HPDE6-E6E7 (cell line): Measurements from ENCODE around the gene DUSP14.

Source experiments
- DNase-seq: peaks from one replicate; pipeline ENCODE4 v3.0.0; 2011; ENCODE audit warnings: missing footprints; ENCODE audit errors: extremely low spot score

Gene DUSP14

GRCh38 chr17:37513711-37514110, 24.0 kb downstream of the DUSP14 start:
- DNase-seq = no peak

GRCh38 chr17:37516127-37516571, 26.5 kb downstream of the DUSP14 start:
- no peak for DNase-seq

- no peak for DNase-seq
Measured at GRCh38 chr17:37517881-37518280, 28.2 kb downstream of the DUSP14 start.

GRCh38 chr17:37518826-37519225, 29.1 kb downstream of the DUSP14 start:
- no peak for DNase-seq

- no peak for DNase-seq
Measured at GRCh38 chr17:37519251-37519985, 29.7 kb downstream of the DUSP14 start.

GRCh38 chr17:37520174-37520573, 30.5 kb downstream of the DUSP14 start:
- DNase-seq = no peak

GRCh38 chr17:37521821-37522220, 32.1 kb downstream of the DUSP14 start:
- DNase-seq = no peak

GRCh38 chr17:37523715-37524219, 34.1 kb downstream of the DUSP14 start:
- DNase-seq = no peak

- peak; percentile 62 for DNase-seq
Measured at GRCh38 chr17:37527249-37527851, 37.7 kb downstream of the DUSP14 start.

- DNase-seq = no peak
Measured at GRCh38 chr17:37530420-37530819, 40.7 kb downstream of the DUSP14 start.

- DNase-seq = no peak
Measured at GRCh38 chr17:37532756-37533155, 43.1 kb downstream of the DUSP14 start.

GRCh38 chr17:37535906-37536305, 46.2 kb downstream of the DUSP14 start:
- DNase-seq = no peak

GRCh38 chr17:37538981-37539659, 49.4 kb downstream of the DUSP14 start:
- DNase-seq = no peak

GRCh38 chr17:37541880-37542660, 52.4 kb downstream of the DUSP14 start:
- no peak for DNase-seq

- no peak for DNase-seq
Measured at GRCh38 chr17:37543637-37544052, 54.0 kb downstream of the DUSP14 start.

GRCh38 chr17:37545486-37545885, 55.8 kb downstream of the DUSP14 start:
- DNase-seq = no peak

- no peak for DNase-seq
Measured at GRCh38 chr17:37546302-37546701, 56.6 kb downstream of the DUSP14 start.

GRCh38 chr17:37547986-37548385, 58.3 kb downstream of the DUSP14 start:
- DNase-seq = no peak

GRCh38 chr17:37551788-37552187, 62.1 kb downstream of the DUSP14 start:
- DNase-seq = peak; percentile 73

- DNase-seq = no peak
Measured at GRCh38 chr17:37553401-37553966, 63.8 kb downstream of the DUSP14 start.

GRCh38 chr17:37555386-37555785, 65.7 kb downstream of the DUSP14 start:
- no peak for DNase-seq

GRCh38 chr17:37557482-37557881, 67.8 kb downstream of the DUSP14 start:
- DNase-seq = no peak
